ENCODE data around the gene THBS4.

Gene THBS4

DNA sequence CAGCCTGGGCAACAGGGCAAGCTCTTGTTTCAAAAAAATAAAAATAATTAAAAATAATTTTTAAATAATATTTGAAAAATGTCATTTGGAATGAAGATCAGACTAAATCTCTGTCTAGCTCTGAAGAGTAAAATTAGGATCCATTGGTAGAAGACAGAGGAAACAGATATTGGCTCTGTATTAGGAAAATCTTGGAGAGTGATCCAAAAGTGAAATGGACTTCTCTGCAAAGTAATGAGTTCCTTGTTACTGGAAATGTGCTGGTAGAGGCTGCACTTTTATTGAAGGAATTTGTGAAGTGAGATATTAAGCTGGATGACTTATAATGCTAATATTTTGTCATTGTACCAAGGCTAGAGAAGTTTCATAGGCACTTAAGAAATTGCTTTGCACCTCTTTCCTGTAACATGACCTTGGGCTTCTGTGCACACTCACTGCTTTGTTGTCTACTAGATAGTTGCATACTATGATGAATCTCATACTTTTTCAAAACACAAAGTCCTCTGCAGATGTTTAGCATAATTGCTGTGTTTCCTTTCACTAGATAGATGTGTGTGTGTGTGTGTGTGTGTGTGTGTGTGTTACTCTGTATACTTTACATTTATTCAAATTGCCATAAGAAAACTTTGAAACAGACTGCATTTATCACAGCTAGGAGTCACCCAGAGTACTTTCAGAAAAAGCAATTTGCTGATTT lies 13.1 kb downstream of the THBS4 start:
- DNase-seq, result no peak

DNA sequence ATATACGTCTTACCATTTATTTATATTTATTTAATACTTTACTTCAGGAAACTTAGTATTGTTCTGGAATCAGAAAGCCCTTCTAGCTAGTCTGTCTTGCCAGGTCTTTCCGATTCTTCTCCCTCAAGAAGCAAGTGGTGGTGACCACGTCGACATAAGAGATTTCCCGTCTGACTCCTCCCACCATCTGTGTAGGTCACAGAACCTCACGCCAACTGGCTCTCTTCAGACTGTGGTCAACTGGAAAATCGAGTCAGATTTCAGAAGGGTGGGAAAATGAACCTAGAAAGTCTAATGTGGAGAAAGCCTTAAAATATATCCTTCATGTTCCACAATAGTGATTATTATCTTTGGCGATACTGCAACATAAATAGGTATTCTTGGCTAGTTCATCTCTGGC lies 17.3 kb downstream of the THBS4 start:
- no peak for DNase-seq

DNA sequence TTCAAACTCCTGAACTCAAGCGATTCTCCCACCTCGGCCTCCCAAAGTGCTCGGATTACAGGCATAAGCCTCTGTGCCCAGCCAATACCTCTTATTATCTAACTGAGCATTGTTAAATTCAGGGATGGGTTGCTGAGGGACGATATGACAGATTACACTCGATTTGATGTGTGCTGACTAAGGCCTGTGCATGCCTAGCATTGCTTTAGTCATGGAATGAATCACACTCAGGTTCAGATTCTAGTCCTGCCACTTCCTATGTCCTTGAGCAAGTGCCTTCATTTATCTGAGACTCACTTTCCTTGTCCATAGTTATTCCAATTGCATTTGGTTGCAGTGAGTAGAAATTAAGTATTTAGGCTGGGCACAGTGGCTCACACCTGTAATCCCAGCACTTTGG lies 19.5 kb downstream of the THBS4 start:
- no peak for DNase-seq

DNA sequence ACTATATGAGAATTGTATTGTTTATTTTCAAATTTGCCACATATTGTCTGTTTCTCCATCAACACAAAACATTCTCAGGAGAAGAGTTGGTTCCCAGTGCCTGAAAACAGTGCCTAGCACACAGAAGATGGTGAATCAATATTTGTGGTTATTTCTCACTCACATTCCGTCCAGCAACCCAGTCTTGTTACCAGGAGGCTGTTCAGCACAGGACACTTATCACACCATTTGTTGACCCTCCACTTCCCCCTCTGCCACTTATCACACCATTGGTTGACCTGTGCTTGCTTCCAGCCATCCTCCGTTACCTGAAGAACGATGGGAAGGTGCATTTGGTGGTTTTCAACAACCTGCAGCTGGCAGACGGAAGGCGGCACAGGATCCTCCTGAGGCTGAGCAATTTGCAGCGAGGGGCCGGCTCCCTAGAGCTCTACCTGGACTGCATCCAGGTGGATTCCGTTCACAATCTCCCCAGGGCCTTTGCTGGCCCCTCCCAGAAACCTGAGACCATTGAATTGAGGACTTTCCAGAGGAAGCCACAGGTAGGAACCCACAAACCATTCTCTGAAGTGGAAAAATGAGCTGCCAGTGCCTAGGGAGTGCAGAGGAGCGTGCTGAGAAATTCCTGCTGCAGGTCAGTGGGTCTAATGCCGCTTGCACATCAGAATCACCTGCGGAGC lies 20.5 kb downstream of the THBS4 start:
- DNase-seq, result no peak

DNA sequence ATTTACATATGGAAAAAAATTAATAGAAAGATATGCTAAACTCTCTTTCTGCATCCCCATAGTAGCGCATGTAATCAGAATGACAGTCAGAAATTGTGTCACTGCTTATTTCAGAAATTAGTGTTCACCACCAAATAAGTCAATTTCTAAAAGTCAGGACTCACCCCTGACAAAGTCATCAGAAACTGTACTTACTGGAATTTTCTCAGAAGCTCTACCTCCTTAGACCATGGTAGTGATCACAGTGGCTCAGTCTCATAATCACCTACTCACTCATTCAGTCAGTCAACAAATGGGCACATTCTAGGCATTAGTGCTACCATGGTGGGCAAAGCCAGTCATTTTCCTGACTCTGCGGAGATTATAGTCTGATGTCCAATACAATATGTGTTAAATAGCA lies 22.0 kb downstream of the THBS4 start:
- DNase-seq, result no peak

DNA sequence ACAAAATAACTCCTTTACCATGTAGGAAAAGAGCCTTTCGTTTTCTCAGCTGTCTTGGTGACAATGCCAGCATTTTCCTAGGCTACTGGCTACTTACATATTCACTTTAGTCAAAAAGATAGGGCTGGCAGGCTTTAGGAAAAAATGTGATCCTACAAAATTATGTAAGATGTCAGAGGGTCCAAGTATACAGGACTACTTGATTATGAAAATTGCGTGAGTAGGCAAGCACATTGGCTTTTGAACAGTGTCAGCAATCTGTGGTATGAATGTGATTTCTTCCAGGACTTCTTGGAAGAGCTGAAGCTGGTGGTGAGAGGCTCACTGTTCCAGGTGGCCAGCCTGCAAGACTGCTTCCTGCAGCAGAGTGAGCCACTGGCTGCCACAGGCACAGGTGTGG lies 22.8 kb downstream of the THBS4 start:
- no peak for DNase-seq

DNA sequence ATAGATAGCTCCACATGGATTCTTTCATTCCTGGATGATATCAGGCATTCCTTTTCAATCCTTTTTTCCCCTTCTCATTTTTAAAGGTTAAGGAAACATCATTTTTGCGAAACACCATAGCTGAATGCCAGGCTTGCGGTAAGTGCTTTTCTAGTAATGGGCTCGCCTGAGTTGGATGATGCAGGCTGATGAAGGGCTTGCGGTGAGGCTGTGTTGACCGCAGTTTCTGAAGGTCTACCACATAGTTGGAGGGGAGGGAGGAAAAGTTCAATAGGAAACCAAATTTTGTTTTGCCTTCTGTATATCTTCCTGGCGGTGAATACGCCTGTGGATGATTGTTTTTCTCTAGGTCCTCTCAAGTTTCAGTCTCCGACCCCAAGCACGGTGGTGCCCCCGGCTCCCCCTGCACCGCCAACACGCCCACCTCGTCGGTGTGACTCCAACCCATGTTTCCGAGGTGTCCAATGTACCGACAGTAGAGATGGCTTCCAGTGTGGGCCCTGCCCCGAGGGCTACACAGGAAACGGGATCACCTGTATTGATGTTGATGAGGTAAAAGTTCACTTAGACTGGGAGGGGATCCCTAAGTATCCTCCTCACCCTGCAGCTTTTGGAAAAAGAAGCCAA lies 24.3 kb downstream of the THBS4 start:
- no peak for DNase-seq

DNA sequence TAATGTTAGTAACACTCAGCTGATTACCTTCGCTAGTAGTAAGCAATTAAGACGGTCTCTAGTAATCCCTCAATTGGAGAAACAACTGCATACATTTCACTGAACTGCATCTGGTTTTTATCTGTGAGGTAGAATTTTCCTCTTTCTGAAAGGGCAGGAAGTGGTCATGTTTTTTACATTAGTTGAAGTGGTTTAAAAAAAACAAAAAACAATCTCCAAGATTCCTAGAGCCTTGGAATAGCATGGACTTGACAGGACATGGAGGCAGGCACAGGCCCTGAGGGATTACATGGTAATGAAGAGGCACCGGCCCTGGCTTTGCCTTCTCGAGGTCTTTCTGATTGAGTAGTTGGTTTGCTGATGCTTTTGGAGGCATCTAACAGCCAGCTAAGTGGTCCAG lies 25.8 kb downstream of the THBS4 start:
- no peak for DNase-seq

DNA sequence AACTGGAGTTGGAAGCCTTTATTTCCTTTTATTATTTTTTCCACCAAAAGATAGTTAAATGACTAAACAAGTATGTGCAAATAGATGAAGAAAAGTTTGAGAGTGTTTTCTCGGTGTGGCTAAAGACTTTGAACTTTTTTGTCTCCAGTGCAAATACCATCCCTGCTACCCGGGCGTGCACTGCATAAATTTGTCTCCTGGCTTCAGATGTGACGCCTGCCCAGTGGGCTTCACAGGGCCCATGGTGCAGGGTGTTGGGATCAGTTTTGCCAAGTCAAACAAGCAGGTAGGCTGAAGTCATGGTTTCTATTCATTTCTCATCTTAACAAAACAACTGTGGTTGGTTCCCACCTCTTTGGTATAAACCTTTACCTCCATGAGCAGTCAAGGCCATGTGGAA lies 26.4 kb downstream of the THBS4 start:
- DNase-seq, result no peak

DNA sequence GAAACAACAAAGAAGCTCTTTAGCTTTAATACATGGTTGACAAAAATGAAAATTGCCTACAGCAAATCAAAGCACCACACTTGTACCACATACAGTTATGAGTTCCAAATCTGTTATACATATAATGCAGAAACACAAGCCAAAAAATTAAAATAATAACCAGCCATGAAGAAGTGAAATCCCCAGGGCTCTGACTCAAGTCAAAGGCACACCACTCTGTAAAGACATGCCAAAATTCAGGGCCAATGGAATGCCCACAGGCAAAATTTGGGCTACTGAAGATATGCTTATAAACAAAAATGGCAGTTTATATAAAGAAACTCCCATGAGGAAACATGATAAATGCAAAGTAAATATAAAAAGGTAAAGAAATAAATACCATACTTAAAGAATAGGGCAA lies 29.0 kb downstream of the THBS4 start:
- no peak for DNase-seq

DNA sequence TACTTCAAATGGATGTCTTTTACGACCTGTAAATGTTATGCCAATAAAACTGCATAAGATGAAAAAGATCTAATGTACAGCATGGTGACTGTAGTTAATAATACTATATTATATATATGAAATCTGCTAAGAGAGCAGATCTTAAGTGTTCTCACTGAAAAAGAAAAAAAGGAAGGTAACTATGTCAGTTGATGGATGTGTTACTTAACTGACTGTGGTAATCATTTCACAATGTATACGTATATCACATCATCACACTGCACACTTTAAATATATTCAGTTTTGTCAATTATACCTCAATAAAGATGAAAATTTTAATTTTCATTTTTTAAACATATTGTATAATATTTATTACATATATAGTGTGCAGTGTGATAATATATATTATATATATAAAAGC lies 31.9 kb downstream of the THBS4 start:
- DNase-seq, result no peak

DNA sequence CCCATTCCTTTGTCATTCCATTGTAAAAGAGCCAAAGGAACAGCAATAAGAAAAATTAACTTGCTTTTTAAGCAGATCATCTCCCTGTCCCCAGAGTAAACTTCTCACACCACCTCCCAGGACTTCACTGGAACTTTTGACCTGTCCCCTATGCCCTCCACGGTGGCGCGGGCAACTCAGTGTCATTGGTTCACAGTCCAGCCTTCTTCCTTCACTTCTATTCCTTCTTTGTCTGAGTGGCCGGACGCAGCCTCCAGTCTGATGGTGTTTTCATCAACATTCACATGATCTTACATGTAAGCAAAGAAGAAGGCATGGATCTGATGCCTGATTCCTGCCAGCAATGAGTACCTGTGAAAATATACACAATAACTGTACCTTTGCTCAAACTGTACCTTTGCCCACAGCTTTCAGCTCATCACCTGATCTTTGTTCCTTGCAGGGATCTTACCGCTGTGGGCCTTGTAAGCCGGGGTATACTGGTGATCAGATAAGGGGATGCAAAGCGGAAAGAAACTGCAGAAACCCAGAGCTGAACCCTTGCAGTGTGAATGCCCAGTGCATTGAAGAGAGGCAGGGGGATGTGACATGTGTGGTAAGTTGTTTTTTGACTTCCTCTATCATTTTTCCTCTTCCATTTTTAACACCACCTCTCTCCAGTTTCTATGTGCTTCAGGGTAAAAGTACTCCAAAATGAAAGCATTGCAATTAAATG lies 32.5 kb downstream of the THBS4 start:
- DNase-seq, result no peak

DNA sequence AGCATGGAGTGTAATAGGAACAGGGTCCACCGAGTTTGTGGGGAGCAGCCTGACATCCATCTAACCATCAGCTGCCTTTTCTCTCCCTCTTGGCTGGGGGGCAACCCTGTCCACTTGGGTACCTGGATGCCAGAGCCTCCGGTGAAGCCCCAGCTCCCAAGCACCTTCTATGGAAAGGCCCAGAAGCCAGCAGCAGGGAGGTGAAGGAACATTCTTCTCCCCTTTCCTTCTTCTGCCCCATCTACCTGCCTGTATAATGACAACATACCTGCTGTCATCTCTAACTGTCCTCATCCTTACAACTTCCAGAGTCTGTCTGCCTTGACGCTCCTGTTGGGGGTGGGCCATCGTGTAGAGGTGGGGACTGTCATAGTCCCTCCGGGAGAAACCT lies 33.1 kb downstream of the THBS4 start:
- no peak for DNase-seq

DNA sequence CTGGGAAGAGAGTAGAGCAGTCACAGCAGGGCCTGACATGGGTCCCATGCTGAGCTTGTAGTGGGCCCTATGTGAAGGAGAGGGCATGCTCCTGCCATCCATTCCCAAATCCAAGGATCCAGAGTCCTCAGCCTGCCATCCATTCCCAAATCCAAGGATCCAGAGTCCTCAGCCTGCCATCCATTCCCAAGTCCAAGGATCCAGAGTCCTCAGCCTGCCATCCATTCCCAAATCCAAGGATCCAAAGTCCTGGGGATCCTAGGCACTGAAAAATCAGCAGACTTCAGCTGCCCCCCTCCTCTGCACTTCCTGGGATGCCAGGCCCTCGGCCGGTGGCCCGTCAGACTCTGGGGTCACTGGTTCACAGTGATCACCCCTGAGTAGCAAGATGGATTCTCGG lies 33.6 kb downstream of the THBS4 start:
- no peak for DNase-seq

DNA sequence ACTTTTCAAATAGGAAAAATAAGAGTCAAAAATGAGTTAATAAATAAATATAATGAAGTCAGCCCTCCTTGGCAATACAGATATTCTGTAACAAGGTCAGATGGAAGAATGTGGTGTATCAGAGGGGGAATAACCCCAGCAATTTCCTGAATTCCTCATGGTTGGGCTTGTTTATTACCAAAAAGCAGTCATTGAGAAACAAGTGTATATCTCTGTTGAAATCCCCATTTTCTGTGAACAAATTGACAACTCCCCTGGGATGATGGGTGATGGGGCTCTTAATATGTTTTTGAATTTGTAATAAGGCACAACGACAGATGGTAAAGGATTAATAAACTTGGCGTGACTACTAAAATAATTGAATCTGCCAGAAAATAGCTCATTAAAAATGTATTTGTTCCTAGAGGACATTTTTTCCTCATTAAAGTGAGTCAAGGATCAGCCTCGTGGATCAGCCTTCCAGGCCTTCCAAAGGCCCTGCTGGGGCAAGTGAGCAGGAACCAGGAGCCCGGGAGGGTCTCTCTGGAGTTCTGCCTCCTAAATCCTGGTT lies 34.2 kb downstream of the THBS4 start:
- DNase-seq, result no peak

DNA sequence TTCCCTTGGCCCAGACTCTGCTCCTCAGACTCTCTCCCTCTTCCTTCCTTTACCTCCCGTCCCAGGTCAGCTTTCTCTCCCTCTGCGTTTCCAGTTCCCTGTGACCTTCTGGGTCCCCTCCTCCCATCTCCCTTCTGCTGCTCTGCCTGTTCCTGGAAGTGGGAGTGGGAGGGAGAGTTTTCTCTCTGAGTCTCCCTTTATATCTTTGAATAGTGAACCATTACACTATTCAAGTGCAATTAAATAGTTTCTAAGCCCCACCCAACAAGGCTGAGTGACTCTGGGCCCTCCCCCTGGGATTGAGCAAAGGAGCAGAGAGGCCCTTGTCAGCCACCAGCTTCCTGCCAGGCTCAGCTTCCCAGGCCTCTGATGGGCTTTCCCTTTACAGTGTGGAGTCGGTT lies 34.8 kb downstream of the THBS4 start:
- DNase-seq, result no peak

DNA sequence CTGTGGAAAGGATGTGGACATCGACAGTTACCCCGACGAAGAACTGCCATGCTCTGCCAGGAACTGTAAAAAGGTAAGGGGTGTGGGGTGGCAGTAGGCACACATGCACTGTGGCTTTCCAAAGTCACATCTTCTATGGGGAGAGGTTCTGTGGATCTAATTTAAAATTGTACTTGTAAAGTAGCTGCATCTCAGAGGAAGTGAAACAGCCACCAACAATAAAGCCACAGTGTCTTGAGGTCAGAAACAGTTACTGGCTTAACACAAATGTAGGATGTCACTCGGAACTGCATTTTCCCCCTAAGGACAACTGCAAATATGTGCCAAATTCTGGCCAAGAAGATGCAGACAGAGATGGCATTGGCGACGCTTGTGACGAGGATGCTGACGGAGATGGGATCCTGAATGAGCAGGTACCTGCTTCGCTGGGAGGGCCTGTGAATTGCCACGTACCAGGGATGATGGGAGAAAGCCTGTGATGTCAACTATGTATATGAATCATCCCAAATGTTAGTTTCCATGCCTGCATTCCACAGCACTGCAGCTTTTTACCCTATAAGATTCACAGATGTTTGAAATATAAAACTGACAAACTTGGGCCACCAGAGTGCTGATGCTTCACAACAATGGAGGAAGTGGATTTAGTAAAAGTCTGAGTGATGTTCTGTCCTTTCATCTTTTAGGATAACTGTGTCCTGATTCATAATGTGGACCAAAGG lies 35.3 kb downstream of the THBS4 start:
- no peak for DNase-seq

DNA sequence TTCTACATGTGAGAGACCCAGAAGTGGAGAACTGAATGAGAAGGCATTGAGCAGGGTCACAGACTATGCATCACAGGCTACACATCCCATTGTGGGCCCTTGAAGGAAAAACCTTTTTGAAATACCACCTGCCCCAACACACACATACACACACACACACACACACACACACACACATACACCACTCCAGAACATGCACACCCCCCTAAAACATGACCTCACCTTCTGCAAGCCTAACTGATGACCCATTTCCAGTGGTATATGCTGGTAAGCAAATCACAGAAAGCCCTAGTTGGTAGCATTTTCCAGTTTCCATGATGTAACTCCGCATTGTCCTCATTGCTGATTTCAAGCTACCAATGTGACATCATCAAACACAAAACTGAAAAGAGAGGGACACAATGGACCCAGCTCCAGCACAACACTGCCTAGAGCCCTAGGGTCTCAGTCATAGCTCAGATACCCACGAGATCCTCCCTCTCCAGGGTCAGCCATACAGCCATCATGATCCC lies 36.4 kb downstream of the THBS4 start:
- no peak for DNase-seq

DNA sequence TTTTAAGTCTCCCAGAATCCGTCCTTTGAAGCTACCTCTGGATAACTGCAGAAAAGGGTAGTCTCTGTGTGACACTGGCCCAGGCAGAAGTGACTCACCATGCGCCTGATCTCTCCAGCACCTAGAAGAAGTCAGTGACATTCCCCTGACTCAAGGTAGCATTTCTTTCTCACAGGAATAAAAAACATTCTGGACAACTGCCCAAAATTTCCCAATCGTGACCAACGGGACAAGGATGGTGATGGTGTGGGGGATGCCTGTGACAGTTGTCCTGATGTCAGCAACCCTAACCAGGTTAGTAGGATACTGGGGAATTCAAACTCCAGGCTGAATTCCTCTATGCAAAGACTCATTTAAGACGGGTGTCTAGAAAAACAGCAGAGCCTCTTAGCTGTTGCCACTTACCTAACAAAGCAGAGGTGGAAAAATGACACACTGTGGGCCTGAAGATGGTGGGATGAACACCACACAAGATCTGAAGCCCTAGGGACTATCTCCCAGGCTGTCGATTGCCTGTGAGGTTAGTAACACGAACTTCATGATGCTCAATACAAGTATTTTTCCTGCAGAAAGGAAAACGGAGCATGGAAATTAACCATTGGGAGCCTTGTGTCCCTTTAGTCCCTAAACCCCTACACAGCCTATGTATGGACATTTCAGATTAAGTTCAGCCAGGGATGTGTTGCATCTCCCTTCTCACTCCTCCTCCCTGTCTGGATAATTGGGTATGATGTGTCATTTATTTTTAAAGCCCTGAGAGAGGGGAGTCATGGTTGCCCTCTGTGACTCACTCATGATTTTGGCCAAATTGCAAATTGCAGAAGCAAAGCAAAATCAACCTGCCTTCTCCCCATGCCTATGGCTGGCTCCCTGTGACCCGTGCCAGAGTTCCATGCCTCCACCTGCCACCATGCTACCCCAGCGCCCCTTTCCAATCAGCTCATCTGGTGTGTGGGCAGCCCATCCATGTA lies 37.2 kb downstream of the THBS4 start:
- no peak for DNase-seq

DNA sequence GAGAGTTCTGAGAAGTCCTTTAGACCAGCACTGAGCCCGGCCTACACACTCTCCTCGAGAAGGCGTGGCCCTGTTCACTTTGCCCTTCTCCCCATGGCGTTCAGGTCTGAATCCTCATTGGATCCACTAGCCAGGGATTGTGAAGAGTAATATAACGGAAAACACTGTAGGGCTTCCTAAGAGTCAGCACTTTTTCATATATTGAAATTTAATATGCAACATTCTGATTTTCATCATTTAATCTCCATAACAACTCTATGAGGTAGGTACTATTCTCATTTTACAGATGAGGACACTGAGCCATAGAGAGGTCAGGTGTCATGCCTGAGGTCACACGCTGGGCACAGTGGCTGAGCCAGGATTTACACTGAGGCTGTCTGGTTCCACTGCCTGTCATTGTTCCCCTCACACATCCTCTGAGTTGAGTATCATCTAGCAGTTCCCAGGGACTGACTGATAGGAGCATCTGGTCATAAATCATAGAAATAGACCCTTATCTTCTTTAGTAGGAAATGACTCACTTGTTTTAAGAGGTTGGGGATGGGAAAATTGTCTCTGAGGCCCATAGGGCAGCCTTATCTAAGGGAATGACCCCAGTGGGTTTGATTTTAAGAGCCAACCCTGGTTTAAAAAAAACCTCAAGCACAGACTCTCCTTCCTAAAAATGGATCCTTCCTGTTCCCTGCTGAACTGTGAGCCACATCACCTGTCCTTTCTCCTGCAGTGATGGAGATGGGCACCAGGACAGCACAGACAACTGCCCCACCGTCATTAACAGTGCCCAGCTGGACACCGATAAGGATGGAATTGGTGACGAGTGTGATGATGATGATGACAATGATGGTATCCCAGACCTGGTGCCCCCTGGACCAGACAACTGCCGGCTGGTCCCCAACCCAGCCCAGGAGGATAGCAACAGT lies 41.2 kb downstream of the THBS4 start:
- DNase-seq, result no peak

Measured in NCI-H774 (cell line).